ENCODE data around the gene DLD.
"Not testable (repeated sequence)": the region's sequence is repeated elsewhere in the genome, so short reads cannot be mapped to it uniquely, and the experiment has no call there.

Gene DLD

GRCh38 chr7:107889992-107890391 lies 991 bp upstream of the DLD start:
- Mint-ChIP-seq H3K27ac (no peak overlapping the region), H3K4me3 (peak overlapping the region; percentile 91), H3K36me3 (ENCODE audit: low read depth) (peaks cover 36% of the 10 kb centered on the region), H3K4me1 (ENCODE audit: low read depth) (peaks cover 33% of the 10 kb centered on the region), H3K27me3 (peaks cover 3% of the 10 kb centered on the region), H3K9me3 (peaks cover 3% of the 10 kb centered on the region)
- no peak for DNase-seq

- Mint-ChIP-seq H3K27me3 (no peaks in the 10 kb centered on the region), H3K4me1 (ENCODE audit: low read depth) (peaks cover 38% of the 10 kb centered on the region), H3K4me3 (peak overlapping the region; percentile 91), H3K9me3 (peaks cover 3% of the 10 kb centered on the region), H3K27ac (peak overlapping the region; percentile 98), H3K36me3 (ENCODE audit: low read depth) (peaks cover 42% of the 10 kb centered on the region)
- DNase-seq: no peak
Observed at GRCh38 chr7:107890493-107890961, 456 bp upstream of the DLD start.

- Mint-ChIP-seq H3K27ac (peak overlapping the region; percentile 98), H3K4me3 (peak overlapping the region; percentile 91), H3K27me3 (no peaks in the 10 kb centered on the region), H3K9me3 (peaks cover 3% of the 10 kb centered on the region), H3K36me3 (ENCODE audit: low read depth) (peaks cover 54% of the 10 kb centered on the region), H3K4me1 (ENCODE audit: low read depth) (peaks cover 50% of the 10 kb centered on the region)
- no peak for DNase-seq
Observed at GRCh38 chr7:107891636-107892366, 818 bp downstream of the DLD start.

- Mint-ChIP-seq H3K27ac (peak overlapping the region; percentile 98), H3K4me1 (ENCODE audit: low read depth) (peaks cover 54% of the 10 kb centered on the region), H3K4me3 (peak overlapping the region; percentile 91), H3K36me3 (ENCODE audit: low read depth) (peaks cover 60% of the 10 kb centered on the region)
- H3K9me3 Mint-ChIP-seq, DNase-seq, H3K27me3 Mint-ChIP-seq: not testable (repeated sequence)
Observed at GRCh38 chr7:107892367-107892741, 1.4 kb downstream of the DLD start.

DNA sequence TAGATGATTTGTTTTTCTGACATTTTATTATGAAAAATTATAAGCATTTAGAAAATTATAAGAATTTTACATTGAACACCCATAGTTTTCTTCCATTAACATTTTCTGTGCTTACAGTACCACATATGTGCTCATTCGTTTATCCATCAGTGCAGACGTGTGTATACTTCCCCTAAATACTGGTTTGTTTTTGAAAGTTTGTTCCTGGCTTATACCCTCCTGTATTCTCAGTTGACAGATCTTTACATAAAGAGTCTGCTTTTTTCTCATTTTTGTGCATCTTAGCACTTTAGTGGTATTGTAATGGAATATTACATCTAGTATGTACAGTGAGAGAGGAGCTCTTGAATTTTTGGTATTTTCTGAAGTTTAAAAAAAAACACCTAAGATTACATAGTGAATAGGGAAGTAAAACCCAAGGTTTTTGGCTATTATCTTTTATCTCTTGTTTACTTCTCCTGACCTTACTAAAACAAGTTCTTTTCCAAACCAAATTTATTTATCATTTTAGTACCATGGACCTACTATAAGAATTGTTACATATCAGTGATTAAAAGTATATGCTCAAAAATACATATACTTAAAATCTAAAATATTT lies 8.1 kb downstream of the DLD start:
- H3K4me1 Mint-ChIP-seq (ENCODE audit: low read depth): peaks cover 60% of the 10 kb centered on the region
- no peak for DNase-seq
- peaks cover 86% of the 10 kb centered on the region for H3K36me3 Mint-ChIP-seq (ENCODE audit: low read depth)
- H3K9me3 Mint-ChIP-seq: no peaks in the 10 kb centered on the region
- no peak overlapping the region for H3K4me3 Mint-ChIP-seq
- H3K27ac Mint-ChIP-seq: no peak overlapping the region
- H3K27me3 Mint-ChIP-seq: no peaks in the 10 kb centered on the region

GRCh38 chr7:107900496-107901015 lies 9.6 kb downstream of the DLD start:
- Mint-ChIP-seq H3K36me3 (ENCODE audit: low read depth) (peaks cover 86% of the 10 kb centered on the region), H3K27ac (peak overlapping the region; percentile 66)

GRCh38 chr7:107902381-107902780 lies 11.4 kb downstream of the DLD start:
- Mint-ChIP-seq H3K9me3 (no peaks in the 10 kb centered on the region), H3K27me3 (no peaks in the 10 kb centered on the region), H3K4me1 (ENCODE audit: low read depth) (peaks cover 29% of the 10 kb centered on the region), H3K36me3 (ENCODE audit: low read depth) (peaks cover 86% of the 10 kb centered on the region), H3K27ac (peak overlapping the region; percentile 3), H3K4me3 (no peak overlapping the region)
- DNase-seq: no peak

More at GRCh38 chr7:107900496-107901015, 9.6 kb downstream of the DLD start:
- Mint-ChIP-seq H3K4me3 (no peak overlapping the region), H3K9me3 (no peaks in the 10 kb centered on the region), H3K27me3 (no peaks in the 10 kb centered on the region), H3K4me1 (ENCODE audit: low read depth) (peaks cover 45% of the 10 kb centered on the region)
- DNase-seq: no peak

DNA sequence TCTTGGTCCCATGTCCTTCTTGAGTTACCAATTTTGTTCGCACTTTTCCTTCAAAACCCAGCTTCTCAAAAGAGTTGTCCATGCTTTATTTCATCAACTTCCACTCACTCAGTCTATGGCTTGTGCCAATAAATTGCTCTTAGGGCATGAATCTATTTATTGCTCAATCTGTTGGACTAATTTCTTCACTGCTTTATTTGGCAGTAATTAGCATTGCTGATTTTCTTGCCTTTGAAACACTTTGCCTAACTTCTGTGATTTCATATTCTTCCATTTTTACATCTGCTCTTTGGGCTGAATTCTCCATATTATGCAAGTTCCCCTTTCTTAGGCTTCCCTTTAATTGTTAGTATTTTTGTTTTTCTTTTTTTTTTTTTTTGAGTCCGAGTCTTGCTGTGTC lies 16.8 kb downstream of the DLD start:
- Mint-ChIP-seq H3K36me3 (ENCODE audit: low read depth) (peaks cover 95% of the 10 kb centered on the region), H3K4me1 (ENCODE audit: low read depth) (peaks cover 9% of the 10 kb centered on the region), H3K27ac (no peak overlapping the region)

GRCh38 chr7:107909445-107909844 lies 18.5 kb downstream of the DLD start:
- peaks cover 24% of the 10 kb centered on the region for H3K4me1 Mint-ChIP-seq (ENCODE audit: low read depth)
- no peaks in the 10 kb centered on the region for H3K27me3 Mint-ChIP-seq
- H3K4me3 Mint-ChIP-seq: no peak overlapping the region
- H3K9me3 Mint-ChIP-seq: no peaks in the 10 kb centered on the region
- H3K36me3 Mint-ChIP-seq (ENCODE audit: low read depth): peaks cover 94% of the 10 kb centered on the region
- no peak for DNase-seq
- H3K27ac Mint-ChIP-seq: no peak overlapping the region

More for the DNA sequence above, 16.8 kb downstream of the DLD start:
- Mint-ChIP-seq H3K9me3 (no peaks in the 10 kb centered on the region), H3K27me3 (no peaks in the 10 kb centered on the region), H3K4me3 (no peak overlapping the region)
- no peak for DNase-seq

DNA sequence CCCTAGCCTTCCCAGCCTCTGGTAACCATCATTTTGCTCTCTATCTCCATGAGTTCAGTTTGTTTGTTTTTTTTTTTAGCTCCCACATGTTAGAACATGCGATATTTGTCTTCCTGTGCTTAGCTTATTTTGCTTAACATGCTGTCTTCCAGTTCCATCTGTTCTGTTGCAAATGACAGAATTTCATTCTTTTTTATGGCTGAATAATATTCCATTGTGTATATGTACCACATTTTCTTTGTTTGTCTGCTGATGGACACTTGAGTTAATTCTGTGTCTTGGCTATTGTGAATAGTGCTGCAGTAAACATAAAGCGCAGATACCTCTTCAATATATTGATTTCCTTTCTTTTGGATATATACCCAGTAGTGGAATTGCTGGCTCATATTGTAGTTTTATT lies 21.0 kb downstream of the DLD start:
- H3K4me3 Mint-ChIP-seq: no peak overlapping the region
- DNase-seq: no peak
- no peaks in the 10 kb centered on the region for H3K9me3 Mint-ChIP-seq
- peaks cover 88% of the 10 kb centered on the region for H3K36me3 Mint-ChIP-seq (ENCODE audit: low read depth)
- peaks cover 31% of the 10 kb centered on the region for H3K4me1 Mint-ChIP-seq (ENCODE audit: low read depth)
- no peaks in the 10 kb centered on the region for H3K27me3 Mint-ChIP-seq
- H3K27ac Mint-ChIP-seq: no peak overlapping the region

DNA sequence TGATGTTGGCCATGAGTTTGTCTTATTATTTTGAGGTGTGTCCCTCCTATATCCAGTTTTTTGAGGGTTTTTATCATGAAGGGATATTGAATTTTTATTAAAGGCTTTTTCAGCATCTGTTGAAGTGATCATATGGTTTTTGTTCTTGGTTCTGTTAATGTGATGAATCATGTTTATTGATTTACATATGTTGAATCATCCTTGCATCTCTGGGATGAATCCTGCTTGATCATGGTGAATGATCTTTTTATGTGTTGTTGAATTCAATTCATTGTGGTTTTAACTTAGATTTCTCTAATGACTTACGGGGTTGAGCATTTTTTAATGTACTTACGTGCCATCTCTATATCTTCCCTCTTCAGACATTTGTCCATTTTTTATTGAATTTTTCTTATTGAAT lies 22.9 kb downstream of the DLD start:
- H3K4me1 Mint-ChIP-seq (ENCODE audit: low read depth): peaks cover 42% of the 10 kb centered on the region
- no peak overlapping the region for H3K4me3 Mint-ChIP-seq
- no peaks in the 10 kb centered on the region for H3K27me3 Mint-ChIP-seq
- peaks cover 91% of the 10 kb centered on the region for H3K36me3 Mint-ChIP-seq (ENCODE audit: low read depth)
- no peaks in the 10 kb centered on the region for H3K9me3 Mint-ChIP-seq
- DNase-seq: no peak
- H3K27ac Mint-ChIP-seq: peak overlapping the region; percentile 67

DNA sequence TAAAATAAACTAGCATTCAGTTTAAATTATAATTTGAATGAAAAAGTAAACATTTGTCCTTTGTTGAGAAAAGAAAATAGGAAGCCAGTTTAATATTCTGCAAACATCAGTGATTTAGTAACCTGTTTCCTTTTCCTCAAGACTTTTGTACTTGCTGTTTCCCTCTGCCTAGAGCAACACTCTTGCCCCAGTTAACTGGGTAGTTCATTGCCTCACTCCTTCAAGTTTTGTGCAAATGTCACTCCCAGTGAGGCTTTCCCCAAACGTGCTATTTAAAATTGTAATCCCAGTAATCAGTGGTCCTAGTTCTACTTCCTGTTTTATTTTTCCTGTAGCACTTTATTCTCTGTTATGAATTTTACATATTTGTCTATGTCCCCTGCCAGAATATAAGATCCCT lies 23.8 kb downstream of the DLD start:
- H3K27ac Mint-ChIP-seq: peak overlapping the region; percentile 44
- H3K9me3 Mint-ChIP-seq: no peaks in the 10 kb centered on the region
- H3K4me3 Mint-ChIP-seq: no peak overlapping the region
- no peaks in the 10 kb centered on the region for H3K27me3 Mint-ChIP-seq
- peaks cover 38% of the 10 kb centered on the region for H3K4me1 Mint-ChIP-seq (ENCODE audit: low read depth)
- DNase-seq: no peak
- peaks cover 89% of the 10 kb centered on the region for H3K36me3 Mint-ChIP-seq (ENCODE audit: low read depth)

- Mint-ChIP-seq H3K27ac (no peak overlapping the region), H3K27me3 (no peaks in the 10 kb centered on the region), H3K4me3 (no peak overlapping the region), H3K4me1 (ENCODE audit: low read depth) (peaks cover 45% of the 10 kb centered on the region), H3K9me3 (no peaks in the 10 kb centered on the region), H3K36me3 (ENCODE audit: low read depth) (peaks cover 89% of the 10 kb centered on the region)
- DNase-seq: no peak
Observed at GRCh38 chr7:107915541-107915940, 24.6 kb downstream of the DLD start.

DNA sequence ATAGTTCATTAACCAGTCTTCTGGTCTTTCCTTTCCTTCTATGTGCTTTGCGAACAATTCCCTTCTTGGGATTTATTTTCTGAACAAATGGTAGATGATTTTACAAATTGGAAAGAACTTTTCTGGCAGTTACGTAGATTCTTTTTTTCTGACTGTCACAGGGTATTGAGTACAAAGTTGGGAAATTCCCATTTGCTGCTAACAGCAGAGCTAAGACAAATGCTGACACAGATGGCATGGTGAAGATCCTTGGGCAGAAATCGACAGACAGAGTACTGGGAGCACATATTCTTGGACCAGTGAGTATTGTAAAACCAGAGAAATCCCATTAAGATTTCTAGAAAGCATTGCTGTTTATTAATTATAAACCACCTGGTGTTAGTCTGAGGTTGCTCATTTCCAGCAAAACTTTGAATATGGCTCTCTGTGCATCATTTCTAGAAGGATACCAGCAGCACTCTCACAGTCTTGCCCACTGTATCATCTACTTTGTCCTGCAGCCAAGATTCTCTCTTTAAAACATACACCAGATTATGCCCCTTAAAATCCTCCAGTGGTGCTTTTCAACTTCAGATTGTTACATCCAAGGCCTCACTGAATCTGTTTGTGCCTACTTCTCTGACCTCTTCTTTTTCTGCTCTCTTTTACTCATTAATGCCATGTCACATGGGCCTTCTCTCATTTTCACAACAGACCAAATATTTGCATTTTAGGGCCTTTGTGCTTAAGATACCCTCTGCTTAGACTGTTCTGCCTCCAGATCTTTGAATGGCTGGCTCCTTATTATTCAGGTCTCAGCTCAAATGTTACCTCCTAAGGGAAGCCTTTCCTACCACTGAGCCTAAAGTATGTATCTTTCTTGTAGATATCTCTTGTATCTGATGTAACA lies 27.0 kb downstream of the DLD start:
- Mint-ChIP-seq H3K27ac (peak overlapping the region; percentile 0), H3K9me3 (no peaks in the 10 kb centered on the region), H3K27me3 (no peaks in the 10 kb centered on the region), H3K4me1 (ENCODE audit: low read depth) (peaks cover 57% of the 10 kb centered on the region), H3K36me3 (ENCODE audit: low read depth) (peaks cover 91% of the 10 kb centered on the region), H3K4me3 (no peak overlapping the region)
- DNase-seq: no peak

All from activated T-cell treated with anti-CD3 and anti-CD28 coated beads, Interleukin-2, amount 50 U/mL, for 24 hours (primary cell).